MCF 10A (cell line): ENCODE measurements around the gene CAMSAP2. TPM values are rescaled to one million over a fixed set of nuclear protein-coding genes. Genes with fewer than 3 reads are reported as not detected.

Experiments
- Bru-seq: library from RNA; stranded (reverse); fragments of 400-500 nt; gene quantifications from one replicate; lab custom pipeline; 2021; lab: Mats Ljungman, UMichigan
- BruChase-seq, 2 experiments: library from RNA; stranded (reverse); fragments of 400-500 nt; gene quantifications; one replicate each; lab custom pipeline; 2021; lab: Mats Ljungman, UMichigan
- BruUV-seq: library from RNA; stranded (reverse); fragments of 400-500 nt; replicated peaks from 2 replicates; lab custom pipeline; 2021; lab: Mats Ljungman, UMichigan
- CTCF ChIA-PET: fragments of 300-600 bp; sonication (Branson Sonifier 250); formaldehyde crosslinking; extraction: SDS; loops from one replicate; lab custom pipeline; 2021; ENCODE audit warnings: antibody characterized with exemption, inconsistent platforms; lab: Yijun Ruan, JAX
- POLR2A ChIA-PET: fragments of 300-600, 350-650 bp; sonication (Branson Sonifier 250); formaldehyde crosslinking; extraction: SDS; loops from one replicate; lab custom pipeline; 2020; ENCODE audit warnings: antibody characterized with exemption, inconsistent platforms; lab: Yijun Ruan, JAX
- DNase-seq: peaks from one replicate; pipeline ENCODE4 v3.0.0-alpha.2; 2018; ENCODE audit not compliant: unreplicated experiment
- H3K27ac Mint-ChIP-seq: one replicate; pipeline ENCODE4 v1.8.0; 2022; ENCODE audit warnings: mild to moderate bottlenecking, low read depth, mixed read lengths; ENCODE audit not compliant: unreplicated experiment
- H3K27me3 Mint-ChIP-seq: one replicate; pipeline ENCODE4 v1.8.0; 2022; ENCODE audit warnings: mixed read lengths; ENCODE audit not compliant: insufficient read depth, unreplicated experiment
- H3K36me3 Mint-ChIP-seq: one replicate; pipeline ENCODE4 v1.8.0; 2022; ENCODE audit warnings: mild to moderate bottlenecking, moderate library complexity, mixed read lengths; ENCODE audit not compliant: insufficient read depth, unreplicated experiment
- H3K4me1 Mint-ChIP-seq: one replicate; pipeline ENCODE4 v1.8.0; 2022; ENCODE audit warnings: mixed read lengths; ENCODE audit not compliant: insufficient read depth, unreplicated experiment
- H3K4me3 Mint-ChIP-seq: one replicate; pipeline ENCODE4 v1.8.0; 2022; ENCODE audit warnings: mild to moderate bottlenecking, moderate library complexity, mixed read lengths; ENCODE audit not compliant: unreplicated experiment
- H3K9me3 Mint-ChIP-seq: one replicate; pipeline ENCODE4 v1.8.0; 2022; ENCODE audit warnings: mixed read lengths; ENCODE audit not compliant: unreplicated experiment
- intact Hi-C: fragments of 100-400 bp; cut with micrococcal nuclease; formaldehyde crosslinking; loops from 2 replicates; pipeline ENCODE4 v1.14.1; 2022
- long read RNA-seq: library from polyadenylated mRNA; stranded (forward); transcript quantifications from one replicate; pipeline ENCODE4 v2.0.0, GENCODE V29; 2022
- total RNA-seq: library from RNA; stranded (reverse); gene quantifications from 2 replicates; pipeline ENCODE4 v1.2.3, GENCODE V29; 2022
- TF ChIP-seq, protein P1 (sequence below): fragments of 200-600 bp; IDR thresholded peaks from one replicate; pipeline ENCODE4 v1.8.0; 2022; ENCODE audit warnings: antibody characterized with exemption, mild to moderate bottlenecking; ENCODE audit not compliant: unreplicated experiment

Gene CAMSAP2, protein sequence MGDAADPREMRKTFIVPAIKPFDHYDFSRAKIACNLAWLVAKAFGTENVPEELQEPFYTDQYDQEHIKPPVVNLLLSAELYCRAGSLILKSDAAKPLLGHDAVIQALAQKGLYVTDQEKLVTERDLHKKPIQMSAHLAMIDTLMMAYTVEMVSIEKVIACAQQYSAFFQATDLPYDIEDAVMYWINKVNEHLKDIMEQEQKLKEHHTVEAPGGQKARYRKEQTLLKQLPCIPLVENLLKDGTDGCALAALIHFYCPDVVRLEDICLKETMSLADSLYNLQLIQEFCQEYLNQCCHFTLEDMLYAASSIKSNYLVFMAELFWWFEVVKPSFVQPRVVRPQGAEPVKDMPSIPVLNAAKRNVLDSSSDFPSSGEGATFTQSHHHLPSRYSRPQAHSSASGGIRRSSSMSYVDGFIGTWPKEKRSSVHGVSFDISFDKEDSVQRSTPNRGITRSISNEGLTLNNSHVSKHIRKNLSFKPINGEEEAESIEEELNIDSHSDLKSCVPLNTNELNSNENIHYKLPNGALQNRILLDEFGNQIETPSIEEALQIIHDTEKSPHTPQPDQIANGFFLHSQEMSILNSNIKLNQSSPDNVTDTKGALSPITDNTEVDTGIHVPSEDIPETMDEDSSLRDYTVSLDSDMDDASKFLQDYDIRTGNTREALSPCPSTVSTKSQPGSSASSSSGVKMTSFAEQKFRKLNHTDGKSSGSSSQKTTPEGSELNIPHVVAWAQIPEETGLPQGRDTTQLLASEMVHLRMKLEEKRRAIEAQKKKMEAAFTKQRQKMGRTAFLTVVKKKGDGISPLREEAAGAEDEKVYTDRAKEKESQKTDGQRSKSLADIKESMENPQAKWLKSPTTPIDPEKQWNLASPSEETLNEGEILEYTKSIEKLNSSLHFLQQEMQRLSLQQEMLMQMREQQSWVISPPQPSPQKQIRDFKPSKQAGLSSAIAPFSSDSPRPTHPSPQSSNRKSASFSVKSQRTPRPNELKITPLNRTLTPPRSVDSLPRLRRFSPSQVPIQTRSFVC (N-terminal part only)
- total RNA-seq (144 and 209 TPM in 2 replicates), Bru-seq, nascent RNA (percentile 98 among the genes with signal in this experiment), BruChase-seq, experiment 1, labeled RNA remaining after a 6-hour chase (percentile 98 among the genes with signal in this experiment), BruChase-seq, experiment 2, labeled RNA remaining after a 2-hour chase (percentile 97 among the genes with signal in this experiment)
- long read RNA-seq, full-length matches to known transcripts, result 70 of 163 reads
- long read RNA-seq, partial matches to known transcripts, result 69 of 163 reads
- long read RNA-seq, other reads (novel, unspliced or antisense), result 24 of 163 reads

DNA sequence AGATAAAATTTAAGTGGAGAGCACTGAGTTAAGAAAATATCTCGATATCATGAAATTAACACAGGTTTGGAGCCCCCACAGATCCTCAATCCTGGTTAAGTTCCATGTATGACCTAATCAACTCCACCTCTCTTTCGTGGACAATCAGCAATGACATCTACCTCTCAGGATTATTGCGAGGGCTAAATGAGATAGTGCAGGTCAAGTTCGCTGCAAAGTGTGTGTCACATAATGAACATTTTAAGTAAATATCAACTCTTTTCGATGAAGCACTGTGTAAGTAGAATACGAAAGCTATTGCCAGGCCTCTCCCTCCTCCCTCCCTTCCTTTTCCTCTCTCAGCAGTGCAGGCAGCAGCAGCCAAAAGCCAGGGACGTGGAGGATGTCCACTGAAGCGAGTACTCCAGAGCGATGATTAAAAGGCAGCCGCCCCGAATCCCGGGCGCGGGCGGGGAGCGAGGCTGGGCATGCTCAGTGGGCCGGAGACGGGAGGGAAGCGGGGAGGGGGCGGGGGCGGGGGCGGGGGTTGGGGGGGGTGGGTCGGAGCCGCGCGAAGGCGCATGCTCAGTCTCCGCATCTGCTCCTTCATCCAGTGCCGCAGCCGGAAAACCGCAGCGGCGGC, at the start of gene CAMSAP2:
Gene CAMSAP2 (plus strand): TSS at position 567 of the 622 bp plus-strand sequence. CDS start 935 bp downstream, outside the sequence.
- no peaks in the 10 kb centered on the region for H3K27me3 Mint-ChIP-seq
- intact Hi-C loops, result no loop called here
- BruUV-seq, result no TSS peak
- H3K4me1 Mint-ChIP-seq, result peaks cover 23% of the 10 kb centered on the region
- TF ChIP-seq, protein P1, sequence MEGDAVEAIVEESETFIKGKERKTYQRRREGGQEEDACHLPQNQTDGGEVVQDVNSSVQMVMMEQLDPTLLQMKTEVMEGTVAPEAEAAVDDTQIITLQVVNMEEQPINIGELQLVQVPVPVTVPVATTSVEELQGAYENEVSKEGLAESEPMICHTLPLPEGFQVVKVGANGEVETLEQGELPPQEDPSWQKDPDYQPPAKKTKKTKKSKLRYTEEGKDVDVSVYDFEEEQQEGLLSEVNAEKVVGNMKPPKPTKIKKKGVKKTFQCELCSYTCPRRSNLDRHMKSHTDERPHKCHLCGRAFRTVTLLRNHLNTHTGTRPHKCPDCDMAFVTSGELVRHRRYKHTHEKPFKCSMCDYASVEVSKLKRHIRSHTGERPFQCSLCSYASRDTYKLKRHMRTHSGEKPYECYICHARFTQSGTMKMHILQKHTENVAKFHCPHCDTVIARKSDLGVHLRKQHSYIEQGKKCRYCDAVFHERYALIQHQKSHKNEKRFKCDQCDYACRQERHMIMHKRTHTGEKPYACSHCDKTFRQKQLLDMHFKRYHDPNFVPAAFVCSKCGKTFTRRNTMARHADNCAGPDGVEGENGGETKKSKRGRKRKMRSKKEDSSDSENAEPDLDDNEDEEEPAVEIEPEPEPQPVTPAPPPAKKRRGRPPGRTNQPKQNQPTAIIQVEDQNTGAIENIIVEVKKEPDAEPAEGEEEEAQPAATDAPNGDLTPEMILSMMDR, result no peak
- ChIA-PET CTCF (interaction anchor here (0.5 to 2.5 kb wide), 22 partner anchors 9 to 524 kb away, joined by 3 to 18 read pairs (median 4); partner anchors contain the start of genes DDX59 and KIF14), POLR2A (interaction anchor here (0.7 to 7.2 kb wide), 54 partner anchors 9 to 1083 kb away, joined by 3 to 230 read pairs (median 6); partner anchors contain the start of gene DDX59)
- peak; percentile 95 for DNase-seq
- H3K36me3 Mint-ChIP-seq, result no peaks in the 10 kb centered on the region
- H3K27ac Mint-ChIP-seq, result peak within 1 kb of the TSS; percentile 95
- no peaks in the 10 kb centered on the region for H3K9me3 Mint-ChIP-seq
- peak within 1 kb of the TSS; percentile 84 for H3K4me3 Mint-ChIP-seq

DNA sequence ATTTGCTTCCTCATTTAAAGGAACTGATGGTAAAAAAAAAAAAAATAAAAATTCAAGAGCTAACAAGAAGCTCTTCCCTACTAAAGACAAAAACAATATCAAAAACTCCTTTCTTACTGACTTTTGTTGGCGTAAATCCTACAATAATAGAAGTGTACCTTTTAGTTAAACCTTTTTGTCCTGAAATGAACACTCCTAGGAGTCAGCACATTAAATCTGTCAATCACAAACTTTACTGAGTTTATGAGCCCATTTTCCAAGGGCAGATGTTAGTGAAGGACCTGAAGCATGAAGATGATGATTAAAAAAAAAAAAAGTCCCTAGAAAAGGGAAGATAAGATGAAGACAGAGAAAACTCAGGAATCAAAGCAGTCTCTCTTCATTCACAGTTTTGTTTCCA, 46.4 kb upstream of the CAMSAP2 start:
- POLR2A ChIA-PET, result interaction anchor here (0.6 to 1.9 kb wide), 4 partner anchors 18 to 149 kb away, joined by 3 to 9 read pairs (median 6); partner anchors contain the start of gene DDX59
- Mint-ChIP-seq H3K4me1 (peaks cover 12% of the 10 kb centered on the region), H3K27ac (no peak overlapping the region), H3K27me3 (no peaks in the 10 kb centered on the region), H3K9me3 (no peaks in the 10 kb centered on the region), H3K36me3 (peaks cover 17% of the 10 kb centered on the region), H3K4me3 (no peak overlapping the region)
- BruUV-seq, result no TSS peak
- TF ChIP-seq, protein P1, result no peak
- DNase-seq, result no peak
- CTCF ChIA-PET, result interaction anchor here (0.8 kb wide), 1 partner anchor 46 kb away, joined by 3 read pairs; no protein-coding TSS in a partner anchor
- intact Hi-C loops, result no loop called here

GRCh38 chr1:200693327-200693726, 45.4 kb upstream of the CAMSAP2 start:
- no peak for DNase-seq
- H3K36me3 Mint-ChIP-seq, result peaks cover 16% of the 10 kb centered on the region
- no TSS peak for BruUV-seq
- intact Hi-C loops, result no loop called here
- POLR2A ChIA-PET, result interaction anchor here (1.2 to 1.9 kb wide), 4 partner anchors 9 to 148 kb away, joined by 3 to 9 read pairs (median 6); partner anchors contain the start of gene DDX59
- H3K9me3 Mint-ChIP-seq, result no peaks in the 10 kb centered on the region
- CTCF ChIA-PET, result interaction anchor here (0.7 to 0.8 kb wide), 3 partner anchors 17 to 453 kb away, joined by 3 read pairs; no protein-coding TSS in a partner anchor
- H3K27me3 Mint-ChIP-seq, result no peaks in the 10 kb centered on the region
- H3K4me3 Mint-ChIP-seq, result no peak overlapping the region
- H3K4me1 Mint-ChIP-seq, result peaks cover 7% of the 10 kb centered on the region
- TF ChIP-seq, protein P1, result no peak
- H3K27ac Mint-ChIP-seq, result no peak overlapping the region
